ENCODE results near the gene MAP2K6.

Gene MAP2K6

GRCh38 chr17:69578385-69578936 is 164.0 kb downstream of the MAP2K6 start:
- no peak for DNase-seq (ENCODE audit: low read depth, low spot score)

- no peak for DNase-seq (ENCODE audit: low read depth, low spot score)
Observed at GRCh38 chr17:69579961-69580677, 165.6 kb downstream of the MAP2K6 start.

GRCh38 chr17:69581061-69581961 is 166.8 kb downstream of the MAP2K6 start:
- DNase-seq (ENCODE audit: low read depth, low spot score), result no peak

GRCh38 chr17:69588316-69588715 is 173.8 kb downstream of the MAP2K6 start:
- no peak for DNase-seq (ENCODE audit: low read depth, low spot score)

- no peak for DNase-seq (ENCODE audit: low read depth, low spot score)
Observed at GRCh38 chr17:69588827-69589239, 174.3 kb downstream of the MAP2K6 start.

GRCh38 chr17:69590671-69591070 is 176.2 kb downstream of the MAP2K6 start:
- no peak for DNase-seq (ENCODE audit: low read depth, low spot score)

- DNase-seq (ENCODE audit: low read depth, low spot score), result no peak
Observed at GRCh38 chr17:69592692-69593350, 178.3 kb downstream of the MAP2K6 start.

GRCh38 chr17:69593351-69593715 is 178.8 kb downstream of the MAP2K6 start:
- no peak for DNase-seq (ENCODE audit: low read depth, low spot score)

GRCh38 chr17:69593716-69594115 is 179.2 kb downstream of the MAP2K6 start:
- no peak for DNase-seq (ENCODE audit: low read depth, low spot score)

GRCh38 chr17:69594641-69595040 is 180.1 kb downstream of the MAP2K6 start:
- DNase-seq (ENCODE audit: low read depth, low spot score), result no peak

GRCh38 chr17:69596141-69596540 is 181.6 kb downstream of the MAP2K6 start:
- DNase-seq (ENCODE audit: low read depth, low spot score), result no peak

- DNase-seq (ENCODE audit: low read depth, low spot score), result no peak
Observed at GRCh38 chr17:69597898-69598692, 183.6 kb downstream of the MAP2K6 start.

- DNase-seq (ENCODE audit: low read depth, low spot score), result no peak
Observed at GRCh38 chr17:69602972-69603371, 188.5 kb downstream of the MAP2K6 start.
